ENCODE data around the gene SPAG16.
A peak's percentile ranks its signal among the peaks of the same experiment; 100 is the strongest.

DNA sequence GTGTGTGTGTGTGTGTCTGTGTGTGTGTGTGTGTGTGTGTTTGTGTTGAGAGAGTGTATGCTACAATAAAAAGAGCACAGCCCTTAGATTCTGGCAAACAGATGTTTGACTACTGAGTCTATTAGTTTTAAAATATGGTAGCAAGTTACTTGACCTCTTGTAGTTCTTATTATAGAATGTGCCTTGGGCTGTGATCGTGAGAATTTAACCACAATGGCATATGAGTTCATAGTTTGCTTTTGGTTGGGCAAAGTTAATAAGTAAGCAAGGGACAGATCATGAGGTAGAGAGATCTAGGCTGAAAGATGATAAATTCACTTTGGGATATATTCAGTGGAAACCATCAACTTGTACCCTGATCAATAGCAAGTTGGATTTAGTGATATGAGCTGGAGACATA is 792.3 kb downstream of the SPAG16 start:
- TF ChIP-seq CTCF (IDR thresholded peaks at IDR 0.05), result no peak
- TF ChIP-seq, protein P1, sequence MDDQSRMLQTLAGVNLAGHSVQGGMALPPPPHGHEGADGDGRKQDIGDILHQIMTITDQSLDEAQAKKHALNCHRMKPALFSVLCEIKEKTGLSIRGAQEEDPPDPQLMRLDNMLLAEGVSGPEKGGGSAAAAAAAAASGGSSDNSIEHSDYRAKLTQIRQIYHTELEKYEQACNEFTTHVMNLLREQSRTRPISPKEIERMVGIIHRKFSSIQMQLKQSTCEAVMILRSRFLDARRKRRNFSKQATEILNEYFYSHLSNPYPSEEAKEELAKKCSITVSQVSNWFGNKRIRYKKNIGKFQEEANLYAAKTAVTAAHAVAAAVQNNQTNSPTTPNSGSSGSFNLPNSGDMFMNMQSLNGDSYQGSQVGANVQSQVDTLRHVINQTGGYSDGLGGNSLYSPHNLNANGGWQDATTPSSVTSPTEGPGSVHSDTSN (IDR thresholded peaks at IDR 0.05), result no peak
- TF ChIP-seq EP300 (IDR thresholded peaks at IDR 0.05), result no peak
- TF ChIP-seq, protein P2, sequence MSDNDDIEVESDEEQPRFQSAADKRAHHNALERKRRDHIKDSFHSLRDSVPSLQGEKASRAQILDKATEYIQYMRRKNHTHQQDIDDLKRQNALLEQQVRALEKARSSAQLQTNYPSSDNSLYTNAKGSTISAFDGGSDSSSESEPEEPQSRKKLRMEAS (IDR thresholded peaks at IDR 0.05), result peak; percentile 31; the same call in 1 of the 2 replicates
- TF ChIP-seq, protein P3, sequence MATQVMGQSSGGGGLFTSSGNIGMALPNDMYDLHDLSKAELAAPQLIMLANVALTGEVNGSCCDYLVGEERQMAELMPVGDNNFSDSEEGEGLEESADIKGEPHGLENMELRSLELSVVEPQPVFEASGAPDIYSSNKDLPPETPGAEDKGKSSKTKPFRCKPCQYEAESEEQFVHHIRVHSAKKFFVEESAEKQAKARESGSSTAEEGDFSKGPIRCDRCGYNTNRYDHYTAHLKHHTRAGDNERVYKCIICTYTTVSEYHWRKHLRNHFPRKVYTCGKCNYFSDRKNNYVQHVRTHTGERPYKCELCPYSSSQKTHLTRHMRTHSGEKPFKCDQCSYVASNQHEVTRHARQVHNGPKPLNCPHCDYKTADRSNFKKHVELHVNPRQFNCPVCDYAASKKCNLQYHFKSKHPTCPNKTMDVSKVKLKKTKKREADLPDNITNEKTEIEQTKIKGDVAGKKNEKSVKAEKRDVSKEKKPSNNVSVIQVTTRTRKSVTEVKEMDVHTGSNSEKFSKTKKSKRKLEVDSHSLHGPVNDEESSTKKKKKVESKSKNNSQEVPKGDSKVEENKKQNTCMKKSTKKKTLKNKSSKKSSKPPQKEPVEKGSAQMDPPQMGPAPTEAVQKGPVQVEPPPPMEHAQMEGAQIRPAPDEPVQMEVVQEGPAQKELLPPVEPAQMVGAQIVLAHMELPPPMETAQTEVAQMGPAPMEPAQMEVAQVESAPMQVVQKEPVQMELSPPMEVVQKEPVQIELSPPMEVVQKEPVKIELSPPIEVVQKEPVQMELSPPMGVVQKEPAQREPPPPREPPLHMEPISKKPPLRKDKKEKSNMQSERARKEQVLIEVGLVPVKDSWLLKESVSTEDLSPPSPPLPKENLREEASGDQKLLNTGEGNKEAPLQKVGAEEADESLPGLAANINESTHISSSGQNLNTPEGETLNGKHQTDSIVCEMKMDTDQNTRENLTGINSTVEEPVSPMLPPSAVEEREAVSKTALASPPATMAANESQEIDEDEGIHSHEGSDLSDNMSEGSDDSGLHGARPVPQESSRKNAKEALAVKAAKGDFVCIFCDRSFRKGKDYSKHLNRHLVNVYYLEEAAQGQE (IDR thresholded peaks at IDR 0.05), result no peak
- no peak for TF ChIP-seq POLR2AphosphoS2 (conservative IDR thresholded peaks at IDR 0.05; ENCODE audit: low read length)
- no peak for TF ChIP-seq CBX2 (IDR thresholded peaks at IDR 0.05; ENCODE audit: borderline replicate concordance, low read depth)
- TF ChIP-seq ESRRA (IDR thresholded peaks at IDR 0.05; ENCODE audit: borderline replicate concordance, low read length), result no peak
- no peak for TF ChIP-seq JUN (IDR thresholded peaks at IDR 0.05)
- TF ChIP-seq SREBF2 (IDR thresholded peaks at IDR 0.05), result no peak
- no peak for TF ChIP-seq POLR2A (IDR thresholded peaks at IDR 0.05; ENCODE audit: low read length)
- no peak for TF ChIP-seq ZC3H11A (IDR thresholded peaks at IDR 0.05)
- no peak for TF ChIP-seq SMC3 (IDR thresholded peaks at IDR 0.05)

All from A549 (cell line).